ENCODE results near the gene ZNRF3.
"Not testable (repeated sequence)": the region's sequence is repeated elsewhere in the genome, so short reads cannot be mapped to it uniquely, and the experiment has no call there.

Gene ZNRF3

GRCh38 chr22:28931844-28932567 is 48.6 kb downstream of the ZNRF3 start:
- DNase-seq (ENCODE audit: low spot score) = no peak

GRCh38 chr22:28933321-28933720 is 49.9 kb downstream of the ZNRF3 start:
- DNase-seq (ENCODE audit: low spot score) = no peak

- no peak for DNase-seq (ENCODE audit: low spot score)
Observed at GRCh38 chr22:28934026-28934425, 50.7 kb downstream of the ZNRF3 start.

DNA sequence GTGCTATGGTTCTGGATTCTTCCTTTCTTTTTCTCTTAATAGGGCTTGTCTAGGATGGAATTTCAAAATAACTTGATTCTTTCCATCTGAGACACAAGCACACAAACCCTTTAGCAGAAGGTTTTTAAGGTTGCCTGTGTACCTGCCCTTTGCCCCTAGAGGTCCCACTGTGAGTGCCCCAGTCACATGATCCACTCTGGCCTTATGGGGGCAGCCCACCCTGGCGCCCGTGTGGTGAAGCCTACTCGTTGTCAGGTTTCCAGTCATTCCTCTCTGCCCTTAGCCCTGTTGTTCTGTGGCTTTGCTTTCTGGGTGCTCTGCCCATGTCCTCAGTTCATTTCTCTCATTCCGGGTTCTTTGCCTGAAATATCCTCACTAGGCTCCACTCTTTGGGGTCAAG is 51.8 kb downstream of the ZNRF3 start:
- DNase-seq (ENCODE audit: low spot score) = no peak

- DNase-seq (ENCODE audit: low spot score) = no peak
Observed at GRCh38 chr22:28935713-28936112, 52.3 kb downstream of the ZNRF3 start.

DNA sequence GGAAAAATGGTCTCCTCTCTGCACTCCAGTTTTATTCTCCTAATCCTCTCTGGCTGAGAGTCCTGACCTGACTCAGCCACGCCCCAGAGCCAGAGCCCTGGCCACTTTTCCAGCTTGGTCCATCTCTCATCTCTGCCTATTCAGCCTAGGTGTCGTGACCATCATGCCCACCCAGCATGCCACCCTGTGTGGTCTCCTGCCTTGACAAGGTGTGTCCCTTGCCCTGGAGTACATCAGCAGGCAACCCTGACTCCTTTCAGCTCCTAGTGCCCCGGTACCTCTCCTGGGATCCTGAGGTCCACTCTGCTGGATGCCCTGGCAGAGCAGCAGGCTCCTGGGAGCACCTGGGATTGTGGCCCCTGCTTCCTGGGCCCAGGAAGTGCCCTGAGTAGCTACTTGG is 52.8 kb downstream of the ZNRF3 start:
- DNase-seq (ENCODE audit: low spot score) = no peak

DNA sequence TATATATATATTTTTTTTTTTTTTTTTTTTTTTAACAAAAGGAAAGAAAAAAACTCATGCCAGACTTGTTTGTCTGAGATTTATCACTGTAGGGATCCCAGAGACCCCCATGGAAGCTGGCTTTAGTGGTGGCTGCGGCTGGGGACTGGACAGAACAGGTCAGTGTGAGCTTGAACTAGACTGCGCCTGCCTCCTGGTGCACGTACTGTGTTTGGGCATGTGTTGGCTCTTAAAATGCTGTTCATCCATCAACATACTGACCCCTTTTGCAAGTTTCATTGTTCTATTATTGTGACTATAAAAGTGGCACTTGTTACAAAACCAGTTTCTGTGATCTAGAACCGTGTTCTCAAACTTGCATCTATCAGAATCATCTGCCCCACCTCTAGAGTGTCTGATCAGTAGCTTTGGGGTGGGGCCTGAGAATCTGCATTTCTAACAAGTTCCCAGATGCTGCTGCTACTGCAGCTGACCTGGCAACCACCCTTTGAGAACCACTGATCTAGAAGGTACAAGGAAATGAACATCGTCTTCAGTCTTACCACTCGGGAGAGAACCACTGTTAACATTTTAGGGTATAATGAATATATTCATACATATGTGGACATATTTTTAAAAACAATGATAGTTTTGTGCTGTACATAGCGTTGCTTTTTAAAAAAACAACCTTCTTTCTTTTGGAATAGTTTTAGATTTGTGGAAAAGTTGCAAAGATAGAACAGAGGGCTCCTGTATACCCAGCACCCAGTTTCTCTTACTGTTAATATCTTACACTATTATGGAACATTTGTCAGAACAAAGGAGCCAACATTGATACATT is 54.0 kb downstream of the ZNRF3 start:
- no peak for DNase-seq (ENCODE audit: low spot score)

- DNase-seq (ENCODE audit: low spot score) = no peak
Observed at GRCh38 chr22:28938286-28938833, 55.0 kb downstream of the ZNRF3 start.

- no peak for DNase-seq (ENCODE audit: low spot score)
Observed at GRCh38 chr22:28939394-28939793, 56.0 kb downstream of the ZNRF3 start.

GRCh38 chr22:28939932-28940331 is 56.6 kb downstream of the ZNRF3 start:
- no peak for DNase-seq (ENCODE audit: low spot score)

DNA sequence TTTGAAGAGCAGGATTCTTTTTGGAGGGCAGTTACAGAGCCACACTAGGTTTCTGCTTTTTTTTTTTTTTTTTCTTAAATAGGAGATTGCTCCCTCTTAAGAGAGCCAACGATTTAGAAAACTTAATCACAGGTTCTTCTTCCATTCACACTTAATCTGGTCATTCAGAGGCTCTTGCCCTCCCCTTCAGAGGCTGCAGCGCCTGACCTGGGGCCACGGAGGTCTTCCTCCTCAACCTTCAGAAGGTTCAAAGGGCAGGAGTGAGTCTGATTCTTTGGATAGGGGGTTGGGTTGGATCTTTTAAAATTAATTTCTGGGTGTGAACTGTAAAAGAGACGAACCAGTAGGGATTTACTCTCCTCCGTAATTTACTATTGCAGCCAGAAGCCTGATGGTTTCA is 57.1 kb downstream of the ZNRF3 start:
- DNase-seq (ENCODE audit: low spot score) = no peak

GRCh38 chr22:28942333-28942732 is 59.0 kb downstream of the ZNRF3 start:
- no peak for DNase-seq (ENCODE audit: low spot score)

DNA sequence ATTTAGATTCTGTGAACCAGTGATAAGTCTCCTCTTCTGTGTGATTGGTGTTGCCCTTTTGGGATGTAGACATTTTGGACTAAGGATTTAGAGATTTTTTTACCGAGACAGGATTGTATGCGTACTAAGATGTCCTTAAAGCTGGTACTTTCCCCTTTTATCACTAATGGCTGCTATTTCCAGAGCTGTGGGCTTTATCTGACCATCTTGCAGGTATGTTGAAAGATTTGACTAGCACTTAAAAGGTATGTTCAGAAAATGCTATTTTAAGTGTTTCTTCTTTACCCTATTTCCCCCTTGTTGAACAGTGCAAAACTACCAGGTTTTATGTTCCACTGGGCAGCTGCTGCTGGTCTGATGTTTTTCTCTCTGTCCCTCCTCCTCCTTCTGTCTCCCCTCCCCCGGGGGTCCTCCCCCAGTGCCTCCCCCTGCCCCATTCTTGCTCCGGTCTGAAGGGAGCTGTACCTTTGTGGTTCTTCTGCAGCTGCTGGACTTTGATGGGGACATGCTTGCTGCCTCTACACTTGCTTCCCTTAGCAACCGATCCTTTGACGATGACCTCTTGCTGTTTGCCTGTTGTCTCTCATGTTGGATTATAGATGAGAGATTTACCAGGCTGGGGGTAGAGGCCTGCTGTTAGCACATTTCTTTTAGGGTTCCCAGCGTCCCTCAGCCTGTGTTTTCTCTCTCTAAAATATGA is 59.6 kb downstream of the ZNRF3 start:
- DNase-seq (ENCODE audit: low spot score) = no peak

DNA sequence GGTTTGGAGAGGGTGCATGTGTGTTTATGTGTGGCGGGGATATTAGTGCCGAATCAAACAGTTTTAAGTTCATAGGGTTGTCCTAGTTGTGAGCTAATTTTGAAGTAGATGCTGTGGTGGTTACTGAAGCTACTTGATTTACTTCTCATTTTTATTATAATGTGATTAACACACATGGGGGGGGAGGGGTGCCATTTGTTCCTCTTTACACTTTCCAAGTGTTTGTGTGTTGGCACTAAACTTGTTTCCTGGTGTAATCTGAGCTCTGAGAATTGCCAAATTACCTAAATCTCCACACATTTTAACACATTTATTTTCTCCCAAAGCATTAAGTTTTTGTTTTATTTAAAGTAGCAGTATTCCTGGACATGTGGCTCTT is 60.1 kb downstream of the ZNRF3 start:
- no peak for DNase-seq (ENCODE audit: low spot score)

GRCh38 chr22:28947125-28947524 is 63.8 kb downstream of the ZNRF3 start:
- no peak for DNase-seq (ENCODE audit: low spot score)

DNA sequence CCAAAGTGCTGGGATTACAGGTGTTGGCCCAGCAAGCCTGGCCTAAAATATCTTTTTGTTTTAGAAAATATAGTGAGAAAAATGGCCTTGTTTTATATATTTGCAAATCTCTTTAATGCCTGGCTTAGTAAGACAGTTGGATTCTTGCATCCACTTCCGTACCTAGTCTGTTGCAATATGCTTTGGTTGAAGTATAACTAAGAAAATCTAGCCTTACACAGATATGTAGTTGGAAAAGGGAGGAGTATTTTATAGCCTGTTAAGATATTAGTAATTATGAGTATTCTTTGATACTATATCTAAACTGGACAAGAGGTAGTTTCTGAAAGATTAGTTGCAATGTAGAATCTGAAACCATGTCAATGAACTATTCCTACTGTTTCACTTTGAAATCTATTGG is 65.1 kb downstream of the ZNRF3 start:
- DNase-seq (ENCODE audit: low spot score) = no peak

- not testable (repeated sequence) for DNase-seq (ENCODE audit: low spot score)
Observed at GRCh38 chr22:28948860-28949551, 65.6 kb downstream of the ZNRF3 start.

GRCh38 chr22:28949788-28950187 is 66.4 kb downstream of the ZNRF3 start:
- DNase-seq (ENCODE audit: low spot score) = no peak

DNA sequence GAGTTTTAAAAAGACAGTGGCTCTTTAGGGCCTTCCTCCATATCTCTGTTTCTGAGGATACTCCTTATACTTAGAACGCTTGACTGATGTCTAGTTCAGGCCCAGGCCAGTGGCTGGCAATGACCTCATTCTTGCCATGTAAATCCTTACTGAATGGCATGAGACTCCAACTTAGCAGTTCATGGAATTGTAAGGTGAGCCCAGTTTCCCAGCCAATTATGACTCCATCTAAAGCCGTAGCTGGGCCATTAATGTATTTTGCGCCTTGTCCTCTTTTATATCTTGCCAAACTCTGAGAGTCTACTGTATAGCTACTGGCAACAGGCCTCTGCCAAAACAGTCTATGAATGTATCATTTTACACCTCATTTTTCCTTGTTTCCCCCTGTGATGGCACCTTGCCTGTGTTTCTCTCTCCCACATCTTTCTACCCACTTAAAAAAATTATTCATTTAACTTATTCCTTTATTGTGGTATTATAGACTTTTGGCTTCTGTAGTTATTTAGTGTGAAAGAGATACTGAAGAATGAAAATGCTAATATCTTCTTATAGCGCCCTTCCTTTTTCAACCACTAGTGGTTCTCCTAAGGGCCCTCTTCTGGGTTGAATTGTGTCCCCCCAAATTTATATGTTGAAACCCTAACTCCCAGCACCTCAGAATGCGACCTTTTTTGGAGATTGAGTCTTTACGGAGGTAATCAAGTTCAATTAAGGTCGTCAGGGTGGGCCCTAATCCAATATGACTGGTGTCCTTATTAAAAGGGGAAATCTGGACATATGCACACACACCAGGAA is 67.4 kb downstream of the ZNRF3 start:
- DNase-seq (ENCODE audit: low spot score) = no peak

DNA sequence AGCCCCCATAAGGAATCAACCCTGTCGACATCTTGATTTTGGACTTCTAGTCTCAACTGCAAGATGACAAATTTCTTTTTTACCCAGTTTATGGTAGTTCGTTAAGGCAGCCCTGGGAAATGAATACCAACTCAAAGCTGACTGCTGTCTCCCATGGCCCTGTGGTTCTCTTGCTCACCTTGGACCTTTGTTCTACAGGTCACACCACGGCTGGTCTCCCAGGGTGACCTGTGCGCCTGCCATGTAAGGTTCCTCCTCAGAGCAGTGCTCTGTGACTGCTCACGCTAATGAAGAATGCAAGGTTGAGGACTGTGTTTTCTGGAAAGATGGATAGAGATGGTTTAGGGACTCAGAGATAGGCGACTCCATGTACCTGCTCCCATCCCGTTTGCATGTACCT is 68.2 kb downstream of the ZNRF3 start:
- no peak for DNase-seq (ENCODE audit: low spot score)

DNA sequence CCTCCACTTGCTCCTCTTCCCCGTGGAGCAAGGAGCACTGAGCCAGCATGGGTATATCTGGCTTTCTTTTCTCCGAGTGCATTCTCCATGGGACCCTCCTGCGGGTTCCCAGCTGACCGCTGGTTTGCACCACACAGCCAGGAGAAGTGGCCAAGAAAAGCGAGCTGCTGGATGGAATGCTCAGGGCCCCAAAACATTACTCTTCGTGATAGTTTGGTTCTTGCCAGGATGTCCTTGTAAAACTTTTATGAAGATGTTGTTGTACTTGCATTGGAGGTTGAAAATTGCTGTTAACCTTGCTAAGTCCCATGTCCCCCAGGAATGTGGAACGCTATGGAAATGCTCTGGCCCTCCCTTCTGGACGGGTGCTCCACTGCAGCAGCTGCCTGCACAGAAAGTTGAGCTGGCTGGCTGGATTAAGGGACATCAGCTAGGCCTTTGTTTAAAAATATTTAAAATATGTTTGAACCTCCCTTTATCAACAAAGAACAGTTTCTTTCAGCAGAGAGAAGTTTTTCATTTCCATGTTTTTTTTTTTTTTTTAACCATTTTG is 68.7 kb downstream of the ZNRF3 start:
- DNase-seq (ENCODE audit: low spot score) = no peak

Data from LoVo (cell line).